ENCODE data around the gene IL1F10.

Gene IL1F10

DNA sequence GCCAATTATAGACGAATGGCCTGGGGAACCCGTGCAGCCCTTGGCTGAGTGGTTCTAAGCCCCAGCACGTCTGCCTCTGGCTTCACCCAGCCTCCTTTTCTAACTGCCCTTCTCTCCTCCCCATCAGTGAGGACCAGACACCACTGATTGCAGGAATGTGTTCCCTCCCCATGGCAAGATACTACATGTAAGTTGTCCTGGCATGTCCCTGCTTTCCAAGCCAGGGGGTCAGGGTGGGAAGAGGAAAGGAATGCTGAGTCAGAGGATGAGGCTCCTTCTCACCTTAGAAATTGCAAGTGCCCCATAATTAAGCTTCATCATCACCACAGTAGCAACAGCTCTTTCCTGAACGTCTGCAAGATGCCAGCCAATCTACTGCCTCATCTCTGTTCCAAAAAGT, 4.8 kb downstream of the IL1F10 start:
- H3K27ac ChIP-seq (ENCODE audit: extremely low read depth, low read depth, low read length): no peak overlapping the region
- H3K4me3 ChIP-seq (ENCODE audit: low read depth, low read length): no peak overlapping the region
- ChIA-PET POLR2A (no interaction called here), CTCF (no interaction called here)
- H3K4me1 ChIP-seq (ENCODE audit: control insufficient read depth, insufficient read depth, low read length): no peaks in the 10 kb centered on the region
- H3K36me3 ChIP-seq (ENCODE audit: control insufficient read depth in 2 of 2, insufficient read depth in 1 of 2, low read length in 2 of 2): no peaks in the 10 kb centered on the region
- H3K9me3 ChIP-seq (ENCODE audit: control insufficient read depth, insufficient read depth, low read depth, low read length): no peaks in the 10 kb centered on the region
- TF ChIP-seq, protein P1, sequence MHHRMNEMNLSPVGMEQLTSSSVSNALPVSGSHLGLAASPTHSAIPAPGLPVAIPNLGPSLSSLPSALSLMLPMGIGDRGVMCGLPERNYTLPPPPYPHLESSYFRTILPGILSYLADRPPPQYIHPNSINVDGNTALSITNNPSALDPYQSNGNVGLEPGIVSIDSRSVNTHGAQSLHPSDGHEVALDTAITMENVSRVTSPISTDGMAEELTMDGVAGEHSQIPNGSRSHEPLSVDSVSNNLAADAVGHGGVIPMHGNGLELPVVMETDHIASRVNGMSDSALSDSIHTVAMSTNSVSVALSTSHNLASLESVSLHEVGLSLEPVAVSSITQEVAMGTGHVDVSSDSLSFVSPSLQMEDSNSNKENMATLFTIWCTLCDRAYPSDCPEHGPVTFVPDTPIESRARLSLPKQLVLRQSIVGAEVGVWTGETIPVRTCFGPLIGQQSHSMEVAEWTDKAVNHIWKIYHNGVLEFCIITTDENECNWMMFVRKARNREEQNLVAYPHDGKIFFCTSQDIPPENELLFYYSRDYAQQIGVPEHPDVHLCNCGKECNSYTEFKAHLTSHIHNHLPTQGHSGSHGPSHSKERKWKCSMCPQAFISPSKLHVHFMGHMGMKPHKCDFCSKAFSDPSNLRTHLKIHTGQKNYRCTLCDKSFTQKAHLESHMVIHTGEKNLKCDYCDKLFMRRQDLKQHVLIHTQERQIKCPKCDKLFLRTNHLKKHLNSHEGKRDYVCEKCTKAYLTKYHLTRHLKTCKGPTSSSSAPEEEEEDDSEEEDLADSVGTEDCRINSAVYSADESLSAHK (tag by site-specific recombination; IDR thresholded peaks at IDR 0.05): no peak
- no peak for TF ChIP-seq SP7 (tag by site-specific recombination; IDR thresholded peaks at IDR 0.05)
- TF ChIP-seq ZSCAN16 (tag by site-specific recombination; IDR thresholded peaks at IDR 0.05): no peak
- TF ChIP-seq ZNF23 (tag by site-specific recombination; IDR thresholded peaks at IDR 0.05; ENCODE audit: borderline replicate concordance): no peak
- TF ChIP-seq, protein P2, sequence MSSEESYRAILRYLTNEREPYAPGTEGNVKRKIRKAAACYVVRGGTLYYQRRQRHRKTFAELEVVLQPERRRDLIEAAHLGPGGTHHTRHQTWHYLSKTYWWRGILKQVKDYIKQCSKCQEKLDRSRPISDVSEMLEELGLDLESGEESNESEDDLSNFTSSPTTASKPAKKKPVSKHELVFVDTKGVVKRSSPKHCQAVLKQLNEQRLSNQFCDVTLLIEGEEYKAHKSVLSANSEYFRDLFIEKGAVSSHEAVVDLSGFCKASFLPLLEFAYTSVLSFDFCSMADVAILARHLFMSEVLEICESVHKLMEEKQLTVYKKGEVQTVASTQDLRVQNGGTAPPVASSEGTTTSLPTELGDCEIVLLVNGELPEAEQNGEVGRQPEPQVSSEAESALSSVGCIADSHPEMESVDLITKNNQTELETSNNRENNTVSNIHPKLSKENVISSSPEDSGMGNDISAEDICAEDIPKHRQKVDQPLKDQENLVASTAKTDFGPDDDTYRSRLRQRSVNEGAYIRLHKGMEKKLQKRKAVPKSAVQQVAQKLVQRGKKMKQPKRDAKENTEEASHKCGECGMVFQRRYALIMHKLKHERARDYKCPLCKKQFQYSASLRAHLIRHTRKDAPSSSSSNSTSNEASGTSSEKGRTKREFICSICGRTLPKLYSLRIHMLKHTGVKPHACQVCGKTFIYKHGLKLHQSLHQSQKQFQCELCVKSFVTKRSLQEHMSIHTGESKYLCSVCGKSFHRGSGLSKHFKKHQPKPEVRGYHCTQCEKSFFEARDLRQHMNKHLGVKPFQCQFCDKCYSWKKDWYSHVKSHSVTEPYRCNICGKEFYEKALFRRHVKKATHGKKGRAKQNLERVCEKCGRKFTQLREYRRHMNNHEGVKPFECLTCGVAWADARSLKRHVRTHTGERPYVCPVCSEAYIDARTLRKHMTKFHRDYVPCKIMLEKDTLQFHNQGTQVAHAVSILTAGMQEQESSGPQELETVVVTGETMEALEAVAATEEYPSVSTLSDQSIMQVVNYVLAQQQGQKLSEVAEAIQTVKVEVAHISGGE (tag by site-specific recombination; conservative IDR thresholded peaks at IDR 0.05; ENCODE audit: low read depth): no peak
- TF ChIP-seq ZNF654 (tag by site-specific recombination; IDR thresholded peaks at IDR 0.05; ENCODE audit: low read depth): no peak
- no peak for TF ChIP-seq ZNF239 (tag by site-specific recombination; IDR thresholded peaks at IDR 0.05)

DNA sequence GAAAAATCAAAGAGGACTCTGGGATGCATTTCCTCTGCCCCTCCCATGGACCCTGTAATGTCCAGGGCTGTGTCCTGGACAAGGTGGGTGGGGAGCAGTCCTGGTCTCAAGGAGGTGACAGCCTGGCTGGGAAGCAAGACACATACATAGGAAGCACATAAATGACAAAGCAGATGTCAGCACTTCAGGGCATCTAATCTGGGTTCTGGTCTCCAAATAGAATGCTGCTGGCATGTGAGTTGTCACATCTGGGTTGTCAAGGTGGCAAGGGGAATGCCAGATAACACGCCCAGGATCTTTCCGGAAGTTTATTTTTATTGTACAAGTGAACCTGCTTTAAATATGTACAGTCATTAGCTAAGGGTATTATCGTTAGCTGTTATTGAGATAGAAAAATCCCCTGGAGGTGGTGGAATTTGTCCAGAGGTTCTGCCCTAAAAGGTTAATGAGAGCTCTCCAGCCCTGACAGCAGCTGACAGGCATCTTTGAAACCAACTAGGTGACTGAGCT, 5.6 kb downstream of the IL1F10 start:
- no peak overlapping the region for H3K4me3 ChIP-seq (ENCODE audit: low read depth, low read length)
- no peaks in the 10 kb centered on the region for H3K4me1 ChIP-seq (ENCODE audit: control insufficient read depth, insufficient read depth, low read length)
- no peaks in the 10 kb centered on the region for H3K9me3 ChIP-seq (ENCODE audit: control insufficient read depth, insufficient read depth, low read depth, low read length)
- CTCF ChIA-PET: no interaction called here
- H3K27ac ChIP-seq (ENCODE audit: extremely low read depth, low read depth, low read length): no peak overlapping the region
- no peaks in the 10 kb centered on the region for H3K36me3 ChIP-seq (ENCODE audit: control insufficient read depth in 2 of 2, insufficient read depth in 1 of 2, low read length in 2 of 2)
- POLR2A ChIA-PET: no interaction called here
- no peak for TF ChIP-seq ZNF660 (tag by site-specific recombination; IDR thresholded peaks at IDR 0.05)
- no peak for TF ChIP-seq ZNF175 (tag by site-specific recombination; IDR thresholded peaks at IDR 0.05)
- no peak for TF ChIP-seq ZNF792 (tag by site-specific recombination; IDR thresholded peaks at IDR 0.05)
- no peak for TF ChIP-seq ZNF10 (tag by site-specific recombination; IDR thresholded peaks at IDR 0.05)
- peak; percentile 28; the same call in 1 of the 2 replicates for TF ChIP-seq ZNF335 (tag by site-specific recombination; conservative IDR thresholded peaks at IDR 0.05)
- TF ChIP-seq, protein P3, sequence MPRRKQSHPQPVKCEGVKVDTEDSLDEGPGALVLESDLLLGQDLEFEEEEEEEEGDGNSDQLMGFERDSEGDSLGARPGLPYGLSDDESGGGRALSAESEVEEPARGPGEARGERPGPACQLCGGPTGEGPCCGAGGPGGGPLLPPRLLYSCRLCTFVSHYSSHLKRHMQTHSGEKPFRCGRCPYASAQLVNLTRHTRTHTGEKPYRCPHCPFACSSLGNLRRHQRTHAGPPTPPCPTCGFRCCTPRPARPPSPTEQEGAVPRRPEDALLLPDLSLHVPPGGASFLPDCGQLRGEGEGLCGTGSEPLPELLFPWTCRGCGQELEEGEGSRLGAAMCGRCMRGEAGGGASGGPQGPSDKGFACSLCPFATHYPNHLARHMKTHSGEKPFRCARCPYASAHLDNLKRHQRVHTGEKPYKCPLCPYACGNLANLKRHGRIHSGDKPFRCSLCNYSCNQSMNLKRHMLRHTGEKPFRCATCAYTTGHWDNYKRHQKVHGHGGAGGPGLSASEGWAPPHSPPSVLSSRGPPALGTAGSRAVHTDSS (tag by site-specific recombination; IDR thresholded peaks at IDR 0.05): no peak

- Histone ChIP-seq H3K9me3 (ENCODE audit: control insufficient read depth, insufficient read depth, low read depth, low read length) (no peaks in the 10 kb centered on the region), H3K27ac (ENCODE audit: extremely low read depth, low read depth, low read length) (no peak overlapping the region), H3K4me3 (ENCODE audit: low read depth, low read length) (no peak overlapping the region), H3K36me3 (ENCODE audit: control insufficient read depth in 2 of 2, insufficient read depth in 1 of 2, low read length in 2 of 2) (no peaks in the 10 kb centered on the region), H3K4me1 (ENCODE audit: control insufficient read depth, insufficient read depth, low read length) (no peaks in the 10 kb centered on the region)
- ChIA-PET POLR2A (no interaction called here), CTCF (interaction anchor here (0.6 to 1.2 kb wide), 3 partner anchors 62 to 798 kb away, joined by 3 to 4 read pairs (median 3); no protein-coding TSS in a partner anchor)
- TF ChIP-seq, protein P4, sequence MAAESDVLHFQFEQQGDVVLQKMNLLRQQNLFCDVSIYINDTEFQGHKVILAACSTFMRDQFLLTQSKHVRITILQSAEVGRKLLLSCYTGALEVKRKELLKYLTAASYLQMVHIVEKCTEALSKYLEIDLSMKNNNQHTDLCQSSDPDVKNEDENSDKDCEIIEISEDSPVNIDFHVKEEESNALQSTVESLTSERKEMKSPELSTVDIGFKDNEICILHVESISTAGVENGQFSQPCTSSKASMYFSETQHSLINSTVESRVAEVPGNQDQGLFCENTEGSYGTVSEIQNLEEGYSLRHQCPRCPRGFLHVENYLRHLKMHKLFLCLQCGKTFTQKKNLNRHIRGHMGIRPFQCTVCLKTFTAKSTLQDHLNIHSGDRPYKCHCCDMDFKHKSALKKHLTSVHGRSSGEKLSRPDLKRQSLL (tag by site-specific recombination; IDR thresholded peaks at IDR 0.05): no peak
- TF ChIP-seq, protein P1 (tag by site-specific recombination; IDR thresholded peaks at IDR 0.05): no peak
- TF ChIP-seq ZSCAN5A (tag by site-specific recombination; IDR thresholded peaks at IDR 0.05): no peak
- TF ChIP-seq ZNF202 (tag by site-specific recombination; IDR thresholded peaks at IDR 0.05; ENCODE audit: borderline replicate concordance): no peak
- no peak for TF ChIP-seq ZNF266 (tag by site-specific recombination; IDR thresholded peaks at IDR 0.05; ENCODE audit: low read depth)
- no peak for TF ChIP-seq ZNF416 (tag by site-specific recombination; IDR thresholded peaks at IDR 0.05)
- no peak for TF ChIP-seq GLI4 (tag by site-specific recombination; IDR thresholded peaks at IDR 0.05)
Observed at GRCh38 chr2:113075030-113075429, 7.3 kb downstream of the IL1F10 start.
